HG02885 (cell line): ENCODE measurements around the gene TOR4A.

ENCODE experiments used
- ATAC-seq: cut with Tn5 transposase; IDR thresholded peaks from one replicate; pipeline ENCODE4 v1.9.1; 2021; ENCODE audit warnings: mild to moderate bottlenecking; ENCODE audit not compliant: unreplicated experiment, poor library complexity

The TOR4A gene

DNA sequence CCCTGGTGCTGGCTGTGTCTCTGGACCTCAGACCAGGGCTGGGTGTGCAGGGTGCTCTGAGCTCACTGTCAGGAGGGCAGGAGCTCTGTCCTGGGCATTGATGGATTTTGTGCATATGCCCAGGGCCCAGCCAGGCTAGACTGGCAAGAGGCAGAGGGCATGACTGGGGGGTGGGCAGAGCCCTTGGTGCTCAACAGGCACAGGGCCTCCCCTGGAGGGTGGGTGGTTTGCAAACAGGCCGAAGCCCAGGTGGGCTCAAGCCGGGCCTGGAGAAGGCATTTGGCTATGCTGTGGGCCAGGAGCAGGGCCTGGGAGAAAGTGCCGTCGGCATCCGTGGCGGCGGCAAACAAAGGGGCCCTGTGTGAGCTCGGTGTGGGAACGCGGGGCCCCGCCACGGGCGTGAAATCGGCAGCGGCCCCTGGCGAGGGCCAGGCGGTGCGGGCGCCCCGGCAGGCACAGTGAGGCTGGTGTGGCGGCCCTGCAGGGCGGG is 26.4 kb downstream of the TOR4A start:
- no peak for ATAC-seq

GRCh38 chr9:137304383-137305059 is 27.0 kb downstream of the TOR4A start:
- ATAC-seq: no peak

GRCh38 chr9:137305060-137305797 is 27.7 kb downstream of the TOR4A start:
- ATAC-seq: no peak

DNA sequence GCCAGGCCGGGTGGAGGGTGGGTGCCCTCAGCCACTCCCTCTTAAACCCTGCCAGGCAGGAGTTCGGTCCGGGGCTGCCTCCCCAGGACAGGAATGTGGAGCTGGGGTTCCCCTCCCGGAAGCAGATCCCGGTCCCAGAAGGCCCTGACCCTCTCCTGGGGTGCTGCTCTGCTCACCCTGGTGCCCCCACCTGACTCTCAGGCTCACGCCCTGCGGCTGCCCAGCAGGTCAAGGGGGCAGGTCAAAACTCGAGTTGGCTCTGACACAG is 28.2 kb downstream of the TOR4A start:
- ATAC-seq: no peak

DNA sequence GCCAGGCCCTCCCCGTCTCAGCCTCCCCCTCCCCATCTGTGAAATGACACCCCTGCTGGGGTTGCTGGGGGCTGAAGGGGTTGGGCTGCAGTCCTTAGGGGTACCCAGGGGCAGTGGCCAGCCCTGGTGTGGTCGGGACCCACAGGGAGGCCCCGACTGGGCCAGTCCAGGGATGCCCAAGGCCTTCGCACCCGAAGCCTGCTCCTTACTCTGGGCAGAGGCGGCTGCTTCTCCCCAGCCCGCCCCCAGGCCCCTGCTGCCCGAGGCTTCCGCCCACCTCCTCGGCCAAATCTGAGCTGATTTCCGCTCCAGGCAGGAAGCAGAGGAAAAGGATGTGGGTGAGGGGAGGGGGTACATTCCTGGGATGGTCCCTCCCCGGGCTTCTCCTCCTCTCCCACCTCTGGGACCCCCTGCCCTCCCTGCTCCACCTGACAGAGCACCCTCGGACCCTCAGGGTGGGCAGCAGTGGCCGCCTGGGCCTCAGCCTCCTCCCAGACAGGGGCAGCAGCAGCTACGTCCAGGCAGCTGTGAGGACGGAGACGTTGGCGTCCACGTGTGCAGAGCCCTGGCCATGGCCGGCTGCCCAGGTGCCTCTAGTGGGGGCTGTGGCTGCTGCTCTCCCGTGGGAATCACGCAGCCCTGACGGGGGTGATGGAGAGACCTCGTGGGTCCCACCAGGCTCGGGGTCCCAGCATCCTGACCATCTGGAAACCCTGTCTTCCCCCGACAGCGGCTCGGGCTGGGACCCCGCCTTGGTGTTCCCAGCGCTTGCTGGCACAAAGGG is 28.7 kb downstream of the TOR4A start:
- no peak for ATAC-seq

DNA sequence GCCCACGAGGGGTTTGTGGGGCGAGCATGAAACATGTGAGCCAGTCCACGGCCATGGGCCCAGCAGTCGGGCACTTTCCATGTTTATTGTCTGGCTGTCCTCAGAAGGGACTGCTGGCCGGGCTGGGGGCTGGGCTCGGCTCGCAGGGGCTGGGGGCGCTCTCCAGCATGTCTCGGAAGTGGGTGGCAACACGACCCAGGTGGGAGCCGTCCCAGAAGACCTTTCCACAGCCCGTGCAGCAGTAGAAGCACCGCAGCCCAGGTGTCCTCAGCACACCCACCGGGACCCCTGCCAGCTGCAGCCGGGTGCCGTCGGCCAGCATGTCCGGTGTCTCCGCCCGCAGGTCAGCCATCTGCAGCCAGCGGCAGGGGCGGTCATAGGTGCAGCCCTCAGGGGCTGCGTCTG is 29.3 kb downstream of the TOR4A start:
- no peak for ATAC-seq

DNA sequence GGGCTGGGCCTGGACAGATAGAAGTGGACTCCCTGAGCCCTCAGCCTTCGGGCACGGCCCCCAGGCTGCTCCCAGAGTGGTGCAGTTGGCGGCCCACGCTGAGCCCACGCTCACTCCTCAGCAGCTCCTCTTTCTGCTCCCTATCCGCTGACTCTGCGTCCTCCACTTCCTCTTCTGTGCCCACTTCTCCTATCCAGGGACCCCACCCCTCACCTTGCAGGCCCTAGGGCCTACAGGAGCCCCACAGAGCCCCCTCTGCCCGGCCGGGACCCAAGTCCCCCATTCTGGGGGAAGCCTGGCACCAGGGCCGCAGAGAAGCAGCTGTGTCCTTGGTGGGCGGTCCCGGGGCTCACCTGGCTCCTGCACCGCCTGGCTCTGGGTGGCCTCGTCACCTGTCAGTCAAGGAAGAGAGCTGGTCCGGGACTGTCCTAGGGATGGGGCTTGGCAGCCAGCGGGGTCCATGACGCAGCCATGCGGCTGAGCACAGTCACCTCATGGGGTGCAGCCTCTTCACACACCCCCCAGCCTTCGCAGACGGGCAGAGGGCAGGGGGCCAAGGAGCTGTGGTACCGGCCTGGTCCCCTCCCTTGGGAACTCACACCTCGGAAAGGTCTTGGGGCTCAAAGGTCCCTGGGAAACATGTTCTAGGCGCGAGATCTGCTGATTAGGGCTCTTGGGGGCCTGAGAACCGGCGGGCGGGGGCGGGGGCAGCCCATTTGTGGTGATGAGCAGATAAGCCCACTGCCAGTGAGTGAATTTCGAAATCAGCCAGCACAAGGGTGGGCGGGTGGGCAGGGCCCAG is 29.9 kb downstream of the TOR4A start:
- no peak for ATAC-seq

DNA sequence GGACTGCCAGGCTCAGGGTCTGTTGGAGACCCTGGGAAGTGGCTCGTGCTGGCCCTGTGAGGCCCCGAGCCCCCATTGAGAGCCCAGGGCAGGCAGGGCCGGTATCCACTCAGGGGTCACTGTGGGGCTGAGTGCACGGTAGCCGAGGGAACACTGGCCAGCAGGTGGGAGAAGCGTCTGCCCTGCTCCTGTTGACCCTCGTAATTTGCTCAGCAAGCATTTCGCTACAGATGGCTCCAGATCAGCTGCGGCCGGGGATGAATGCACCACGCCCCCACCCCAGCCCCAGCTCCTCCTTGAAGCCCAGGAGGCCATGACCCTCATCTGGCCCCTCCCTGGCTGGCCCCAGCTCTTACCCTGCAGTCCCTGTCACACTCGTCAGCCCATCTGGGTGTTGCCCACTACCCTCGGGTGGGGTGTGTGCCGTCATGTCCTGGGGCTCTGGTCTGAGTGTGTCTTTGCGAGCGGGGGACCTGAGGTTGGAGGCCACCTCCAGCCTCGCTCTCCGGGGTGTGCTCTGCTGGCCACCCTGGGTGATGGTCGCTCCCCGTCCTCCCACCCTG is 30.6 kb downstream of the TOR4A start:
- no peak for ATAC-seq

DNA sequence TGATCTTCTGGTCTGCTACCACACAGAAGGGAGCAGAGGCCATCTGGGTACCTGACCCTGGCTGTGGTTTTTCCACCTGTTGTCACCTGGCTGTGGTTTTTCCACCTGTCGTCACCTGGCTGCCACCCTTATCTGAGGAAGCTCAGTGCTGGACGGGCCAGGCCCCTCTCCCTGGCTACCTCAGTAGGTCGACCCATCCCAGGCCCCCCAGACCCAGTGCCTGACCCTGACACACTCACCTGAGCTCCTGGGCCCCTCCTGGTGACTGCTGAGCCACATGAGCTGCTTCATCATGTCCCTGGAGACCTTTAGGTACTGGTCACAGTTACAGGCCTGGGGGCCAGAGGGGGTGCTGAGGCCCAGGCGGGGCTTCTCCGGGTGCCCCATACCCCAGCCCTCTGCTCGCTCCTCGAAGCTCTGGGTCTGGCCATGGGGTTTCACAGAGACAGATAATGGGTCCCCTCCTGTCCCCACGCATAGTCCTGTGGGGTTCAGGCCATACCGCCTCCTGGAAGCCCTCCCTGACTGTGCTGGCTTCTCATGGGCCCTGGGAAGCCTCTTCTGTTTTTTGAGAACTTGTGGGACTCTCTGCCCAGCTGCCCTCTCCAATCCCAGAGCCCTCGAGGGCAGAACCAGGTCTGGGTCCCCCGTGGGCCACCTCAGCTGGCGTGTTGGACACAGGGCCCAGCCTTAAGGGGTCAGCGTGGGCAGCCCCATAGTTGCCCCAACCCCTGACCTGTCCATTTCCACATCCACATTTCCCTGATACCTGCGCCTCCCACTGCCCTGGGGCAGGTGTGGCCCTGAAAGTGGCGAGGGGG is 32.1 kb downstream of the TOR4A start:
- ATAC-seq: no peak

- ATAC-seq: no peak
These were observed 32.9 kb downstream of the TOR4A start for GRCh38 chr9:137310189-137311052.

DNA sequence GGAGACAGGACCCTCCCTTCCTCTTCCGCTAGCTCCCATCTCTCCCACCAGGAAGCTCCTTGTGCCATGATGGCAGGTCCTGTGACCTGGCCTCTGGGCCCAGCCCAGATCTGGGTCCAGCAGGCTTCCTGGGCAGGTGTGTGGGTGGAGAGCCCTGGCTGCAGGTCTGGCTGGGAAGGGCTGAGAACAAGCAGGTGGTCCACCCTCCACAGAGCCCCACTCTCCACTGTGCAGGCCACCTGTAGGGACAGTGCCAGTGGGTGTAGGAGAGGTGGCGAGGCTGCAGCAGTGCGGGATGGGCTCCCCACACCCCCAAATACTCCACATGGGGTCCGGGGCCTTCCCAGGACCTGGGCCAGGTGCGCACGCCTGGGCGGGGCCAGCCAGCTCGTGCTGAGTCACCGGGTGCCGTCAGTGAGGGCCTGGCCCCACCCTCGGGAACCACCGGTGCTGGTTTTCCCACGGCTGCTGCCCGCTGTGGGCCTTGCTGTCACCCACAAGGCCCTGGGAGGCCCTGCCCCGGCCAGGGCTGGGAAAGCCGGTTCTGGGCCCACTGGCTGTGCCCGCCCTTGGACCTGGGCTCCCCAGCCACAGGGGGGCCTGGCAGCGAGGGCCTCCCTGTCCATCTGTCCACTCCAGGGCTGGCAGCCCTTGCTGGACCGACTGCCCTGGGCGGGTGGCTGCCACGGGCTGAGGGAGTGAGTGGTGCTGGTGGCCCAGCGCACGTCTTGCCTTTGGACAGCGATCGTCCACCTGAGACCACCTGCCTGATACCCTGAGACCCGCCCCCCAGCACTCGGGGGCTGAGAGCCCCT is 33.9 kb downstream of the TOR4A start:
- no peak for ATAC-seq

DNA sequence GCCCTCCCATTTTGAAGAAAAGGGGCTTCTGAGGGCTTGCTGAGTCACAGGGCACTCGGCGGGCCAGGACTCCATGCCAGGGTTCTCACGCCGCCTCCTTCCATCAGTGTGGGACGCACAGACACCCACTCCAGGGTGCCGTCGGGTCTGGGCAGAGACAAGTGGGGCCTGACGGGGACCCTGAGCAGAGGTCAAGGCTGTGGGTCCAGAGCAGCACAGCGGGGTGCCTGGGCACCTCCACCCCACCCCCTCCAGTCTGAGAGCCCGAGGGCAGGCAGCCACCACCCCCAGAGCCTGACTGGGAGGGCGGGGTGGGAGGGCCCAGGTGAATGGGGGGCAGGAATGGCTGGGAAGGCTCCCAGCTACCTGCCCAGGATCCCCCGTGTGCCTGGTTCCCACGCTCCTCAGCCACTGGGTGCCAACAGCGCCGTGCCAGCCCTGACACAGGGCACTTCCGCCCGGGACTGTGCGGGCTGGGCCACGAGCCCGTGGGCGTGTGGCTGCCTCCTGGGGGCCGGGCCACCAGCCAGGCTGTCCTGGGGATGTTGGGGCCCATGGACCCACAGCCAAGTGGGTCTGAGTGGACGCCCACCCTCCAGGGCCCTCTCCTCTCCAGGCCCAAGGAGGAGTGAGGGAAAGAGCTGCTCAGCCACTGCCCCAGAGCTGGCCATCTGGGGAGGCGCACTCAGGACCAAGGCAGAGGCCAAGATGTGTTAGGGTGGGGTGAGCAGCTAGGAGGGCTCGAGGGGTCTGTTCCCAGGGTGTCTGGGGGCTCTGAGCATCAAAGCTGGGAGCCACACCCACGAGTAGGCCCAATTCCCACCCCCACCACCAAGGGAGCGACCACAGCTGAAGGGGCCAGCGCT is 34.7 kb downstream of the TOR4A start:
- ATAC-seq: no peak

- no peak for ATAC-seq
These were observed 35.4 kb downstream of the TOR4A start for GRCh38 chr9:137312852-137313325.

DNA sequence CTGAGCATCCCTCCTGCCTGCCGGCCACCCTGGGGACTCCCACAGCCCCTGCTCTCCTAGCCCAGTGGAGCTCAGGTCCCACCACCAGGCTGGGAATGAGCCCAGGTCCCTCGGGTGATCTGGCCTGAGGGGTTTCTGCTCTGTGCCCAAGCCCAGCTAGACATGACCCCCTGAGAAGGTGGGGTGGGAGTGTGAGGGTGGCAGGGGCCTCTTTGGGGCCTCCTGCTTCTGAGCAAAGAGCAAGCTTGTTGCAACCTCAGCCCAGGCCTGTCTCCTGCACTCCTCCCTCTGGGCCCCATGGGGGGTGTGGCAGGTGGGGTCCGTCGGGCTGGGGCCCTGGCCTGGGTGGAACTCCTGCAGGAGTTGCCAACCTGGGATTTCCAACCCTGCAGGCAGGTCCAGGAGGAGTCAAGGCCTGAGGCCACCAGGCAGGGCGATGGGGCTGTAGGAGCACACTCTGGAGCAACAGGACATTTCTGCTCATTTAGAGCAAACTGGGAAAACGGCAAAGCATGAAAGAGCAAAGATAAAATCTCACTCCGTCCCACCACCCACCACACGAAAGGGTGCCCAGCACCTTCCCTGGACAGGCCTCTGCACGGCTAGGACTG is 35.9 kb downstream of the TOR4A start:
- ATAC-seq: no peak

- ATAC-seq: no peak
These were observed 36.5 kb downstream of the TOR4A start for GRCh38 chr9:137313956-137314560.
